ENCODE data around the gene DNTTIP2.
"Not testable (repeated sequence)": the region's sequence is repeated elsewhere in the genome, so short reads cannot be mapped to it uniquely, and the experiment has no call there.

DNTTIP2 gene

DNA sequence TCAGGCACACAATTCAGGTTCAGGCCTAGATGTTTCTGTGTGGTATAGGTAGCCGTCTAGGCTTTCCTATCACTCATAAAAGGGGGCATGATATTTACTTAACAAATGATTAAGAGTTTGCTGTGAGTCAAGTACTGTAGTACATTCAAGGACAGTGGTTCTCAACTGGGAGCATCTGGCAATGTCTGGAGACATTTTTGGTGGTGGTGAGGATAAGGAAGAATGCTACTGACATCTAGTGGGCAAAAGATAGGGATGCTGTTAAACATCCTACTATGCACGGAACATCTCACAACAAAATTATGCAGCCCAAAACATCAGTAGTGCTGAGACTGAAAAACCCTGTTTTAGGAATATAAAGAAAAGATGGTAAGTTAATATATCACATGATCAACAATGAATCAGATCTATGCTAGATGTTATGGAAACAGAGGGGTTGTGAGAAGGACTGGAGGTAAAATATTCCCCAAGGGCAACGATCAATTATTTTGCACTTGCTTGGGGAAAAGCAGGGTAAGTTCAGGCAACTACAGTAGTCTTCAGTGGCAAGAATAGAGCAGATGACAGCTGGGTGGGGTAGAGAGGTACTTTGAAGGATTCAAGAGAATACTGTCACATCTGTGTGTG lies 4.9 kb downstream of the DNTTIP2 start:
- no peak for DNase-seq (ENCODE audit: low read depth in 2 of 2)

DNA sequence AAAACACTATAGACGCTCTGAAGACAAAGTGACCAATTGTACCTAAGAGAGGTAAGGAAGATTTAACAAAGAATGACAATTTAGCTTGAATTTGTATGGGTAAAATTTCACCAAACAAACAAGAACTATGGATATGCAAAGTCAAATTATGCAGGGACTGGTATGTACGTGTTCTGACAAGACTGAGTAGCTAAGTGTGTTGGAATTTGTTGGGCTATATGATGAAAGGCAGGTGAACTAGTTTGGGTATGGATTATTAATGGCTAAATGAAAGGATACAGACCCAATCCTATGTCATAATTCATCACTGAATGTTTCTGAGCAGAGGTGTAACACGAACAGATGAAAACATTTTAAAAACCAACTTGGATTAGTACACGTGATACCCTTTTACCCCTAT lies 7.6 kb downstream of the DNTTIP2 start:
- DNase-seq (ENCODE audit: low read depth in 2 of 2), result no peak

DNA sequence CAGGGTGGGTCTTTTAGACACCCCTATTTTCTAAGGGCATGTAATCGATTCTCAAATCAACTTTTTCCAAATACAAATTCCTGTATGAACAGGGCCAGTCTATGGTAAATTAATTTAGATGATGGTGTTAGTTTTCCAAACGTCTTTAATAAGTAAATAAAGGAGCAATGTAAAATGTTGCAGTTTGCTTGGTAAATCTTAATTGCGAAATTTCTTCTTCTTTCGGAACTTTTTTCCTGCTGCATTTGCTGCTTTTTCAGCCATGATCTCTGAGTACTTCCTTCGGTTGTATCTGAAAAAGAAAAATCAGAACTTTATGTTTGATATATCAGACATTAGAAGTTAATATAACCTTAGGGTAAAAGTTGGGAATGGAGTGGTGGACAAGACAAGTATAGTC lies 9.4 kb downstream of the DNTTIP2 start:
- DNase-seq (ENCODE audit: low read depth in 2 of 2), result no peak

DNA sequence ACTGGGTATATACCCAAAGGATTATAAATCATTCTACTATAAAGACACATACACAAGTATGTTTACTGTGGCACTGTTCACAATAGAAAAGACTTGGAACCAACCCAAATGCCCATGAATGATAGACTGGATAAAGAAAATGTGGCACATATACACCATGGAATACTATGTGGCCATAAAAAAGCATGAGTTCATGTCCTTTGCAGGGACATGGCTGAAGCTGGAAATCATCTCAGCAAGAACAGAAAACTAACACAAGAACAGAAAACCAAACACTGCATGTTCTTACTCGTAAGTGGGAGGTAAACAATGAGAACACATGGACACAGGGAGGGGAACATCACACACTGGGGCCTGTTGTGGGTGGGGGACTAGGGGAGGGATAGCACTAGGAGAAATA lies 10.5 kb downstream of the DNTTIP2 start:
- DNase-seq (ENCODE audit: low read depth in 2 of 2), result not testable (repeated sequence)

DNA sequence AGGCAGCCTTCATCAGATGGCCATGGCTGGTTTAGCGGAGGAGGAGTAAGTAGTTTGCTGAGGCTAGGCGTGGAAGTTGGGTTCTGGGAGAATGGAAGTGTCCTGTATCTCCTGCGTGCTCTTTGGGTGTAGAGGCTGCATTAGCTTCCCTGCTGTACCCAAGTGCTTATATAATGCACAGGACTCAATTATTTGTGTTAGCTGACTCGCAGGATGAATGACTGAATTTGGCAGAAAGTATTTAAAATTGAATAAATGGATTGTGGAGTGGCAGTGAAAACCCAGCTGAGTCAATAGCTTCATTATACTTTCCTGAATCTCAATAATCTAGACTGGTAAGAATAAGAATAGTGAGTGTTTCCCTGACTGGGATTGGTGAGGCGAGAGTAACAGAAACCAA lies 13.8 kb downstream of the DNTTIP2 start:
- no peak for DNase-seq (ENCODE audit: low read depth in 2 of 2)

DNA sequence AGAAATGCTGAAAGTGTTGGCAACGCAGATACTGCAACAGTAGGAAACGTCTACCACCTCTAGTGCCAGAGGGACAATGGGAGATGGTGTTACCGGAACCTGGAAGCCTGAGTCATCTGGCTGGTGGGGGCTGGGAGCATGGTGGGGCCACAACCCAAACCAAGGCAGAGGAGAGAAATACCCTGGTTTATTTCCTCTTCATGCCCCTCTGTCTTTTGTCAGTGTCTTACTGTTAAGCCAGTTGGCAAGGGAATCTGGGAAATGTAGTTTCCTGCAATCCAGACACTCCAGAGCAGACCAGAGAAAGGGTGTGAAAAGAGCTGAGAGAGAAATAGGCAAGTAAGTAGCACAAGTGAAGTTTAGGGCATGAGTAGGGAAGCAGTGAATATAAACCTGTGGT lies 14.8 kb downstream of the DNTTIP2 start:
- DNase-seq (ENCODE audit: low read depth in 2 of 2), result no peak

DNA sequence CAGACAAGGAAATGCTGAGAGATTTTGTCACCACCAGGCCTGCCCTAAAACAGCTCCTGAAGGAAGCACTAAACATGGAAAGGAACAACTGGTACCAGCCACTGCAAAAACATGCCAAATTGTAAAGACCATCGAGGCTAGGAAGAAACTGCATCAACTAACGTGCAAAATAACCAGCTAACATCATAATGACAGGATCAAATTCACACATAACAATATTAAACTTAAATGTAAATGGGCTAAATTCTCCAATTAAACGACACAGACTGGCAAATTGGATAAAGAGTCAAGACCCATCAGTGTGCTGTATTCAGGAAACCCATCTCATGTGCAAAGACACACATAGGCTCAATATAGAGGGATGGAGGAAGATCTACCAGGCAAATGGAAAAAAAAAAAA lies 21.4 kb downstream of the DNTTIP2 start:
- not testable (repeated sequence) for DNase-seq (ENCODE audit: low read depth in 2 of 2)

DNA sequence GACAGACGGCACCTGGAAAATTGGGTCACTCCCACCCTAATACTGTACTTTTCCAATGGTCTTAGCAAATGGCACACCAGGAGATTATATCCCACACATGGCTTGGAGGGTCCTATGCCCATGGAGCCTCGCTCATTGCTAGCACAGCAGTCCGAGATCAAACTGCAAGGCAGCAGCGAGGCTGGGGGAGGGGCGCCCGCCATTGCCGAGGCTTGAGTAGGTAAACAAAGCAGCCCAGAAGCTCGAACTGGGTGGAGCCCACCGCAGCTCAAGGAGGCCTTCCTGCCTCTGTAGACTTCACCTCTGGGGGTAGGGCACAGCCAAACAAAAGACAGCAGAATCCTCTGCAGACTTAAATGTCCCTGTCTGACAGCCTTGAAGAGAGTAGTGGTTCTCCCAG lies 23.0 kb downstream of the DNTTIP2 start:
- DNase-seq (ENCODE audit: low read depth in 2 of 2), result not testable (repeated sequence)

DNA sequence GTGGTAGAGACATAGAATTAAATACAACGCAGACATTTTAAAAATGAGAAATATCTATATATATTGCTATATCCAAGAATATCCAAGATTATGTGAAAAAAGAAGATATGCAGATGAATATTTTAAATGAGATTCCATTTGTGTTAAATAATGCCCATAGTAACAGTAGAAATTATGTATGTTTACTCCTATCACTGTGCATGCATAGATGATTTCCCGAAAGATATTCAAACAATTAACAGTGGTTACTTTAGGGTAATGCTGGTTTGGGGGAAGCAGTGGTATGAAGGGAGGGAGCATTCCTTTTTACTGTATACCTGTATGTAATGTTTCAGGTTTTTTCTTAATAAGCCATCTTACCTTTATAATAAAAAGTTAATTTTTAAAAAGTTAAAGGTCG lies 25.1 kb downstream of the DNTTIP2 start:
- no peak for DNase-seq (ENCODE audit: low read depth in 2 of 2)

DNA sequence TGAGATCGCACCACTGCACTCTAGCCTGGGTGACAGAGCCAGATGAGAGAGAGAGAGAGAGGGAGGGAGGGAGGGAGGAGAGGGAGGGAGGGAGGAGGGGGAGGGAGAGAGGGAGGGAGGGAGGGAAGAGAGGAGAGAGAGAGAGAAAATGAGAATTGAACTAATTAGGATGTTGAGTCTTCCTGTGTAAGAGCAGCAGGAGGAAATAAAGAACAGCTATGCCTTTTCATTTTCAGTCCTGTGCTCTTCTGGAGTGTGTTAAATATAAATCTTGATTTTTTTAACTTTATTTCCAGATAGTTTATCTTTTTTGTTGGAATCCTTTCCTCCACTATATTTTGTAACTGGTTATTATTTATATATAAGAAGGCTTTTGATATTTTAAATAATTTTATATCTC lies 27.1 kb downstream of the DNTTIP2 start:
- no peak for DNase-seq (ENCODE audit: low read depth in 2 of 2)

DNA sequence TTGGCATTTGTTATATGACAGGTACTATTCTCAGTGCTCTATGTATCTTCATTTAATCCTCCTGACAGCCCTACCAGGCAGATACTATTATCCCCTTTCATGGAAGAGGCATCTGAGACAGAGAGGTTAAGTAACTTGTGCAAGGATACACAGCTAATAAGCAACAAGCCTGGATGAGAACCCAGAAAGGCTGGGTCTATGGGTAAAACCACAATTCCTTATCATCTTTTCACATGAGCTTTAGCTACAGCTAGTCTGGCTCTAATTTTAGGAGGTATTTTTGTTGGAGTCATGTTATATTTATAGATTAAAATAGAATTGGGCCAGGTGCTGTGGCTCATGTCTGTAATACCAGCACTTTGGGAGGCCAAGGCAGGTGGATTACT lies 27.7 kb downstream of the DNTTIP2 start:
- DNase-seq (ENCODE audit: low read depth in 2 of 2), result no peak

DNA sequence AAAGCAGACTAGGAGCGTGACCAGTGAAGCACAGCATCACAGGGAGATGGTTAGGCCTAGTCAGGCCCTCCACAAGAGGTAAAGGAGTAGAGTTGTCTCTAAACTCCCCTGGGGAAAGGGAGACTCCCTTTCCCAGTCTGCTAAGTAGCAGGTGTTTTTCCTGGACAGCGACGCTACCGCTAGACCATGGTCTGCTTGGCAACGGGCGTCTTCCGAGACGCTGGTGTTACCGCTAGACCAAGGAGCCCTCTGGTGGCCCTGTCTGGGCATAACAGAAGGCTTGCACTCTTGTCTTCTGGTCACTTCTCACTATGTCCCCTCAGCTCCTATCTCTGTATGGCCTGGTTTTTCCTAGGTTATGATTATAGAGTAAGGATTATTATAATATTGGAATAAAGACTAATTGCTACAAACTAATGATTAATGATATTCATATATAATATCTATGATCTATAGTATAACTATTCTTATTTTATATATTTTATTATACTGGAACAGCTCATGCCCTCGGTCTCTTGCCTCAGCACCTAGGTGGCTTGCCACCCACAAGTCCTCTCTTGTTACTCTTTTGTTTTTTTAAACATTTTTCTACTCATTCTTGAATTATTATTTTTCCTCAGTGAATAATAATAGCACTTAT lies 28.2 kb downstream of the DNTTIP2 start:
- peak in 1 of 2 experiments; percentile 10 for DNase-seq (ENCODE audit: low read depth in 2 of 2)

DNA sequence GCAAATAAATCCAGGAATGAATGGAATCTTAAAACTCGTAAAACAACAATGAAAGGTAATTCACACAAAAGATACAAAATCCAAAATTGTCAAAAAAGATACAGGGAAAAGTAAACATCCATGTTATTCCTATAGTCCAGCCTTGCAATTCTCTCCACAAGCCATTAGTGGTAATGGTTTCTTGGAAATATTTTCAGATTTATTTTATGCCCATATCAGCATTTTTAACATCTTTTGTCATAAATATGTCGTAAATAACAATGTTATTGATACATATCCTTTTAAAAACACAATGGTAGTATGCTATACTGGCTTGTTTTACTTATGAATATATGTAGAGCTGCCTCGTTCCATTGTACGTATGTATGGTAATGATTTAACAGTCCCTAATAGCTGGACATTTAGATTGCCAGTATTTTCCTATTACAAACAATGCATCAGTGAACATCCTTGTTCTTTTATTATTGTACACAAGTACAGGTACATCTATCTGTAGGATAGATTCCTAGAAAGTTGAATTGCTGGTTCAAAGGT lies 30.6 kb downstream of the DNTTIP2 start:
- DNase-seq (ENCODE audit: low read depth in 2 of 2), result no peak

DNA sequence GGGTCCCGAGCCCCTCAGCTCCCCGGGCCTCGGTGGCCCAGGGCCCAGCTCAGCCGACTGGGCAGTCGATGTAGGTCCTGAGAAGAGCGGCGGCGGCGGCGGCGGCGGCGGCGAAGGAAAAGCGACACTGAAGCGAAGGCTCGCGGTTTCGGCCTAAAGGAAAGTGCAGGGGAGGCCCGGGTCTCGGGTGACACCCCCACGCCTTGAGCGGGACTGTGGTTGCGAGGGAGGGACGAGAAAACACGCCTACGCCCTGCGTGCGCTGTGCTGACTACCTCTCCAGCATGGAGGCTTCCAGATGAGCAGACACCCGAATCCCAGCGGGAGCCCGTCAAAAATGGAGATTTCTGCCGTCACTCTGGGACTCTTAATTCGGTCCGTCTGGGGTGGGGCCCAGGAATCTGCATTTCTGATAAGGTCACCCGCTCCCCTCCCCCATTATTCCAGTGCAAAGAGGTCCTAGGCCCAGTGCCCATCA lies 31.2 kb downstream of the DNTTIP2 start:
- peak in 1 of 2 experiments; percentile 32 for DNase-seq (ENCODE audit: low read depth in 2 of 2)

DNA sequence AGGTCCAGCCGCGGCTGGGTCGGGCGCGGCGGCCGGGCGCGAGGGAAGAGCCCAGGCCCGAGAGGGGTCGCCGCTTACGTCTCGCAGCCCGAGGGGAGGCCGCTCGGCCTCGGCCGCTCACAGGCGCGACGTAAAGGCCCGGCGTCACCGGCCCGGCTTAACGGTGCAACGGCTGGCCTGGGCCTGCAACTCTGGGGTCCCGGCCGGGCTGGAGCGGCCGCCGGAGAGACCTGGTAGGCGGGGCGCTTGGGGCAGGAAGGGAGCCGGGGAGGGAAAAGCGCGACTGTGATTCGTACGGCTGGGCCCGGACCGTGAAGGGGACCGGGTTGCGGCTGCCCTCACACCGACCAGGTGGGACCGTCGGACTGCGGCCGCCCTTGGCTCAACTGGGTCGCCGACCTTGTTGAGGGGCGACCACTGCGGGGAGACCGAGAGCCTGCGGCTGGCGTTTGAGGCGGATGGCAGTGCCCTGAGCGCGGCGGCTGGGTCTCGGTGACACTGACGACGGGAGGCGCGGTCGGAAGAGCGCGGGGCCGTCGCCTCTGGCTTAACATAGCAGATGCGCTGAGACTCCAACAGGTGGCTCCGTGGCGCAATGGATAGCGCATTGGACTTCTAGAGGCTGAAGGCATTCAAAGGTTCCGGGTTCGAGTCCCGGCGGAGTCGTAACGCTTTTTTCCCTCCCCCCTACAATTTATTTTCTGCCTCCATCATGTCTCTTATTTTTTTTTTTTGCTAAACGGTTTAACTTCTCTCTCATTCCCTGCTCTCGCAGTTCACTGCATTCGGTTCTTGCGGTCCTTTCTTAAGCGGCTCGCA lies 31.8 kb downstream of the DNTTIP2 start:
- DNase-seq (ENCODE audit: low read depth in 2 of 2), result peak; percentile 60 to 72

DNA sequence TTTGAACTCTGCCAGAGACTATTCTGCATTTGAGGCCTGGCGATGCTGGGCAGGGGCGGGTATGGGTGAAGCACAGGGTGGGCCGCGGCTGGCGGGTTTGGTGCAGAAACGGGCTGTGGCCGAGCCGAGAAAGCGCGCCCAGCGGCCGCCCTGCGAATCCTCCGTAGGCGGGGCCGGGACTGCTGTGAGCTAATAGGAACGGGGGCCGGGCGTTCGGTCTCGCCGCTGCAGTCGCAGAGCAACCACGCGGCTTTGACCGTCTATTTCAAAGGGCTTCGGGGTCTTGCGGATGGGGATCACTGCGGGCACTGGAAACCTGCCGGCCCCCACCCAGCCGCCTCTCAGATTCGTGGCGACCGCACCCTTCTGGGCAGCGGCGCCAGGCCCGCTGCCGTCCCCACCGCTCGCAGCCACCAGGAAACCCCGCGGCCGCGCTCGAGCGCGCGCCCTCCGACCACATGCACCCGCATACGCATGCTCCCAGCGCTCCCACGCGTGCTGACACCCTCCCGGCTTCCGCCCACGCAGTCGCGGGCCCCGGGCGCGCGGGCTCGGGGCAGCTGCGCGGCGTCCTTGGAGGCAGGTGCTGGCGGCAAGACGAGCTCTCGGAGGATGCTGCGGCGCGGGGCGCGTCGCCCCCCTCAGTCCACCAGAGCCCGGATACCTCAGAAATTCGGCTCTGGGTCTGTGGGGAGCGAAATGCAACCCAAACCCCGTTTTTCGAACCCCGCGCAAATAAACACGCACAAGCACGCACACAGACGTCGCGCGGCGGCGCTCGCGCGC lies 32.6 kb downstream of the DNTTIP2 start:
- peak; percentile 42 to 46 for DNase-seq (ENCODE audit: low read depth in 2 of 2)

DNA sequence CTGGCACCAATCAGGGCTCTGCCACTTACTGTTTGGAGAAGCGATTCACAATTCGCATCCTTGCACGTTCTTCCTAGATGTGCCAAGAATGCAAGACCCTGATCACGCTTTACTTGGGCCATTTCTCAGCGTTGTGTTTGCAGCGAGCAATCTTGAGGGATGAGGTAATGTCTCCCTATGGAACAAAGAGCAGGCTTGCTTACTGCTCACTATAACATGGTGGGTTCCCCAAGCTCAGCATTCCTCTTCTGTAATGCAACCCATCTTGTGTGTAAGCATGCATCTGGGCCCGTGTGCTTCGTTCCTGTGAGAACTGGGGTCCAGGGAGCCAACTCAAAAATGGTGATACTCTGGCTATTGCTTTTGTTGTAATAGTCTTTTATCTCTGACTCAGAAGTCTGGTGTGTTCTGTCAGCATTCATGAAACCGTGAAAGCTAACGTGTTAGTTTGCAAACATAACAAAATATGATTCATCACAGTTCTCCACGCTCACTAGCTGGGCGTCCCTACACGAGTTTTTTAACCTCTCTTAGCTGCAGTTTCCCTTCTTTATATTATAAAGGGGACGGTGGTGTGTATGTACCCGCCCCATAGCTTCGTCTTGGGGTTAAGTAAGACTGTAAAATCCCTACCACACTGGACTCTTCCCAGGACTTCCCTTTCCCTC lies 33.3 kb downstream of the DNTTIP2 start:
- peak; percentile 84 to 85 for DNase-seq (ENCODE audit: low read depth in 2 of 2)

DNA sequence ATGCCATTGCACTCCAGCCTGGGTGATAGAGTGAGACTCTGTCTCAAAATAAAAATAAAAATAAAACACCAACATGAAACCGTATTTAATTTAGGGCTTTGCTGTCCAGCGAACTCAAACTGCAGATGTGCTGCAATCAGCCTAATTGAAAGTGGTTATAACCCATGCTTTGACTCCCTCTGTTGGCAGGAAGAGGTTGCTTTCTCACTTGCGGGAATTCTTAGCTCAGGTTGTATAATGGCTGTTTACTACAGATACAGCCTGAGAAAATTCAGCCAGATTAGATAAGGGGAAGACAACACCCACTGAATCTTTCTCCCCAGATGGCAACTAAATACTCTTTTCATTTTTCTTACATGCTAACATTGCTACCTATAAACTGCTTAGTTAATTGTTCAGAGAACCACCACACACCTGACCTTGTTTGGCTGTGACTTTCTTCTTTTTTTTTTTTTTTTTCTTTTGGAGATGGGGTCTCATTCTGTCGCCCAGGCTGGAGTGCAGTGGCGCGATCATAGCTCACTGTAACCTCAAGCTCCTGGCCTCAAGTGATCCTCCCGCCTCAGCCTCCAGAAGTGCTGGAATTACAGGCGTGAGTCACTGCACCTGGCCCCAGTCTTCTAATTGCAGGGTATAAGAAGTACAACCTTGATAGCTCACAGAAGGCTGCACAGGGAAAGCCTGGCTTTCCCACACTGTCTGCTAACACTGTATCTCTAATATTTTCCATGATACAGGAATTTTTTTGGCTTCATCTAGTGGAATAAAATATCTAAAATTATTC lies 34.6 kb downstream of the DNTTIP2 start:
- peak; percentile 52 to 59 for DNase-seq (ENCODE audit: low read depth in 2 of 2)

DNA sequence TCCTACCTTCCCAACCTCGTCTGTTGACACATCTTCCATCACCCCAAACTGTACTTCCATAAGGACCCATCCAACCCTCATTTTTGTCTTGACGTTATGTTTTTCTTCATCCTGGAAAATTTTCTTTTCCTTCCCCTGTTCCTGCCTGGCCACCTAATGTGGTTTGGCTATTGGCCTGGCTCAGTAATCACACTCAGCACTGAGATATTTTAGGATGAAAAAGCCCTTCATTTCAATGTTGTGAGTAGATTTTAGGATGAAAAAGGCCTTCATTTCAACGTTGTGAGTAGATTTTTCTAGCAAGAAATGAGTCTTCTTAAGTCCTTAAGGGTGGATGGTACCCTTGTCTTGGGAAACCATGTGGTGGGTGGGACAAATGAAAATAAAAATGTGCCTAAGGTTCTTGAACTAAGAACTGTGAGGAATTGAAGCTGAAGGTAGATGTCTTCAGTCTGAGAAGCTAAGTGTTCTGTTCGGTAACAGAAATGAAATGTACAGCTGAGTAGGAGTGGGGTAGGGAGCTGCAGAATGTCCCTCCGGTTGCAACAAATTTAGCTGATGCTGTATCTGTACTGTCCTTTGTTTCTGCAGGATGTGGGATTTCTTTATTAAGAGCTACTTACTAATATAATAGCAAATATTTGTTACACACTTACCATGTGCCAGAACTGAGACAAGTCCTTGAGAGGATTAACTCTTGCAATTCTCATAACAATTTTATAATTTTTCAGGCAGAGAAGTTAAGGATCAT lies 36.1 kb downstream of the DNTTIP2 start:
- peak in 1 of 2 experiments; percentile 42 for DNase-seq (ENCODE audit: low read depth in 2 of 2)

DNA sequence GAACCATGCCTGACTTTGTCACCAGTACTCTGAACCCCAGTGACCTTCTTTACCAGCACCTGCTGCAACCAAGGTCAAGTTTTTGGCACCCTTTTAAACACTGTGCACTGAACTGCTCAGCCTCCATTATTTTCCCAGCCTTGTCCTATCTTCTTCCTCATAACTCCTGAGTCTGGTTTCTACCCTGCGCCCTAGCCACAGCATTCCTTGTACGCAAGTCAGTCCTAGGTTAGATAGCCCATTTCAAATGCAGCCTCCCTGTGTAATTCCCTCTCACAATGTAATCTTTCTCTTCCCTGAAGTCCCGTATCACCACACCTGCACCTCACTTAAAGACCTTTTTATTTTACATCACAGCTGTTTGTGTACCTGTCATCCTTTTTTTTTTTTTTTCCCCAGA lies 37.2 kb downstream of the DNTTIP2 start:
- no peak for DNase-seq (ENCODE audit: low read depth in 2 of 2)

All from fibroblast of skin of left biceps (primary cell).